Heart left ventricle (tissue), 16 donors: ENCODE data around the gene ARFRP1. TPM values are rescaled to one million over a fixed set of nuclear protein-coding genes. Genes with fewer than 3 reads are reported as not detected.

Source experiments
- ATAC-seq, 4 donors: fragments of 200-7000 bp; cut with Tn5 transposase; one replicate each; pipeline ENCODE4 v1.9.1; 2020 to 2022; ENCODE audit warnings: moderate library complexity in 4 of 4, mild to moderate bottlenecking in 3 of 4, moderate number of reproducible peaks in 1 of 4
- DNase-seq, 5 donors: peaks; one replicate each; pipeline ENCODE4 v3.0.0-alpha.2; 2020
- H3K27ac ChIP-seq, 12 donors: fragments of 200-600 bp; sonication (generic) in 4 of 12; one replicate each; pipeline versions ENCODE4 v1.5.0 to v1.8.0; 2016 to 2022; ENCODE audit warnings: mild to moderate bottlenecking in 2 of 12
- H3K27me3 ChIP-seq, 9 donors: fragments of 200-600 bp; sonication (generic) in 2 of 9; one replicate each; pipeline versions ENCODE4 v1.5.1 to v1.8.0; 2016 to 2022; ENCODE audit warnings: mild to moderate bottlenecking in 3 of 9
- H3K36me3 ChIP-seq, 9 donors: fragments of 200-600 bp; sonication (generic) in 2 of 9; one replicate each; pipeline versions ENCODE4 v1.5.0 to v1.8.0; 2018 to 2022; ENCODE audit warnings: mild to moderate bottlenecking in 2 of 9
- H3K4me1 ChIP-seq, 12 donors: fragments of 200-600 bp; sonication (generic) in 4 of 12; one replicate each; pipeline versions ENCODE4 v1.5.0 to v1.8.0; 2016 to 2022; ENCODE audit warnings: mild to moderate bottlenecking in 3 of 12
- H3K4me3 ChIP-seq, 12 donors: fragments of 200-600 bp; sonication (generic) in 4 of 12; one replicate each; pipeline versions ENCODE4 v1.5.0 to v1.8.0; 2017 to 2022; ENCODE audit warnings: mild to moderate bottlenecking in 9 of 12, moderate library complexity in 4 of 12
- H3K9me3 ChIP-seq, 12 donors: fragments of 200-600 bp; sonication (generic) in 4 of 12; one replicate each; pipeline versions ENCODE4 v1.5.0 to v1.8.0; 2016 to 2022; ENCODE audit warnings: mild to moderate bottlenecking in 1 of 12
- POLR2A ChIP-seq, 2 donors: fragments of 450-650 bp; IDR thresholded peaks; one replicate each; pipeline ENCODE4 v1.6.1; 2017; ENCODE audit warnings: antibody characterized with exemption in 2 of 2, mild to moderate bottlenecking in 2 of 2, moderate library complexity in 2 of 2
- WGBS, 4 donors: extraction: QIAGEN DNeasy Blood & Tissue Kit in 2 of 4; methylation state at CpG; one replicate each; pipeline versions ENCODE4 v1.1.5 to v1.1.7; 2013 to 2018; 5-methylcytosine and 5-hydroxymethylcytosine counted together
- intact Hi-C, 10 donors: fragments of 100-400 bp; cut with DNase I; formaldehyde crosslinking; loops; one replicate each; pipeline versions ENCODE4 v1.11.1 to v1.14.2; 2022
- polyA plus RNA-seq, 2 donors: library from polyadenylated mRNA; stranded (reverse); fragments of 200-250 nt; gene quantifications; one replicate each; pipeline ENCODE4 v1.2.3, GENCODE V29; 2013
- total RNA-seq, 9 donors: library from RNA; depleted of rRNA in 2 of 9; stranded (reverse); fragments of >200 nt in 2 of 9; fragmentation: NEBNext Ultra II Directional in 3 of 9; extraction: Animal tissue kit (Norgen Biotek cat#: 25700) in 3 of 9; gene quantifications; one replicate each; pipeline versions ENCODE4 v1.1.0 to v1.2.4, GENCODE V29; 2016 to 2023
- TF ChIP-seq, protein P1 (sequence below), 12 donors: fragments of 200-600 bp; sonication (generic) in 4 of 12; IDR thresholded peaks; one replicate each; pipeline versions ENCODE4 v1.5.0 to v1.8.0; 2018 to 2022; ENCODE audit warnings: antibody characterized with exemption in 12 of 12, mild to moderate bottlenecking in 5 of 12
- donor health status: ischemic (EF 13 %, LVEDD 7.1; RV severe dilation, severe dysfunction).
- donor health status: healthy with polysubstance abuse.
- donor health status: DM: no; HTN: yes; CAD: no.
- donor health status: DM: no; HTN: no; CAD: no.
- donor health status: ischemic (EF 25% LVEDD 6.9; RV normal size, moderate dysfunction).
- donor health status: ischemic (EF 25% LVEDD 5.7; RV mildly dilated, moderate dysfunction).
- donor health status: healthy.
- donor health status: DM: yes; HTN: yes; CAD: no.
- donor health status: ischemic (EF 35%, LVEDD 5.7; RV mildly dilated, moderate dysfunction).
- donor health status: nonischemic (EF 11% LVEDD 7.7; RV severe dilation, severe dysfunction).
- donor health status: DM: yes; HTN: yes; CAD: no.
- donor health status: PGD.
- donor health status: ischemic (EF 29% LVEDD 5.4; RV normal size, mild dysfunction).
- donor health status: nonischemic (EF 23%, LVEDD 6.1; RV moderate dilation, normal function).

ARFRP1 gene
- total and polyA plus RNA-seq, 11 donors: 27.3 to 47.8 (median 35.9) TPM

- peaks cover 0 to 53% (median 41%) of the 10 kb centered on the region in 9 donors for H3K36me3 ChIP-seq
- no peaks in the 10 kb centered on the region for H3K27me3 ChIP-seq
- no peak overlapping the region for H3K4me3 ChIP-seq
- no peaks in the 10 kb centered on the region for H3K9me3 ChIP-seq
- H3K4me1 ChIP-seq: peaks cover 3 to 38% (median 26%) of the 10 kb centered on the region in 12 donors
- WGBS, 4 donors: 87 to 89% (median 88%) methylated on average over 2 to 11 of the region's 11 CpGs
- H3K27ac ChIP-seq: no peak overlapping the region
- TF ChIP-seq POLR2A (IDR thresholded peaks at IDR 0.05): no peak
- TF ChIP-seq, protein P1, sequence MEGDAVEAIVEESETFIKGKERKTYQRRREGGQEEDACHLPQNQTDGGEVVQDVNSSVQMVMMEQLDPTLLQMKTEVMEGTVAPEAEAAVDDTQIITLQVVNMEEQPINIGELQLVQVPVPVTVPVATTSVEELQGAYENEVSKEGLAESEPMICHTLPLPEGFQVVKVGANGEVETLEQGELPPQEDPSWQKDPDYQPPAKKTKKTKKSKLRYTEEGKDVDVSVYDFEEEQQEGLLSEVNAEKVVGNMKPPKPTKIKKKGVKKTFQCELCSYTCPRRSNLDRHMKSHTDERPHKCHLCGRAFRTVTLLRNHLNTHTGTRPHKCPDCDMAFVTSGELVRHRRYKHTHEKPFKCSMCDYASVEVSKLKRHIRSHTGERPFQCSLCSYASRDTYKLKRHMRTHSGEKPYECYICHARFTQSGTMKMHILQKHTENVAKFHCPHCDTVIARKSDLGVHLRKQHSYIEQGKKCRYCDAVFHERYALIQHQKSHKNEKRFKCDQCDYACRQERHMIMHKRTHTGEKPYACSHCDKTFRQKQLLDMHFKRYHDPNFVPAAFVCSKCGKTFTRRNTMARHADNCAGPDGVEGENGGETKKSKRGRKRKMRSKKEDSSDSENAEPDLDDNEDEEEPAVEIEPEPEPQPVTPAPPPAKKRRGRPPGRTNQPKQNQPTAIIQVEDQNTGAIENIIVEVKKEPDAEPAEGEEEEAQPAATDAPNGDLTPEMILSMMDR (IDR thresholded peaks at IDR 0.05): no peak
- intact Hi-C loops: no loop called here
- DNase-seq (no peak), ATAC-seq (no peak)
Observed at GRCh38 chr20:63703976-63704748, 3.6 kb downstream of the ARFRP1 start.

DNA sequence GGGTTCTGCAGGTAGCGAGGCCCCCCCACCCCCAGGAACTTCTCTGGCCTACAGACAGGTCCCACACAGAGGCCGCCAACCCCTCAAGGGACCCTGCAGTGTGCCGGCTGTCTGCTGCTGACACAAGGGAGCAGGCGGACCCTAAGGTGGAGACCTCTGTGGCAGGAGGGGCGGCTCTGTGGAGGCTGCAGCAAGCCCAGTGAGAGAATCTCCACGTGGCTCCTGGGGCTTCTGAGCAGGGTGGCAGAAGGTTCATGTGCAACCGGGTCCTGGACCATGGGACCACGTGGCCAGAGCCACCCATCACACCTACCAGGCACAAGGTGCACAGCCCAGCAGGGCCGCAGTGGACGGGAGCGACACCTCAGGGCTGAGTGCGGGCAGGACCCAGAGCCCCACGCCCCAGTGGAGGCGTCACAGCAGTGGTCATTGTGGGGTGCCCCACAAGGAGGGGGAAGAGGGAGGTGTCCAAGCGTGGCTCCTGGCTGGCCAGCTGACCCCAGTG, 4.3 kb downstream of the ARFRP1 start:
- Histone ChIP-seq H3K9me3 (no peaks in the 10 kb centered on the region), H3K4me3 (no peak overlapping the region), H3K27ac (no peak overlapping the region), H3K36me3 (peaks cover 0 to 47% (median 38%) of the 10 kb centered on the region in 9 donors), H3K4me1 (peaks cover 3 to 38% (median 26%) of the 10 kb centered on the region in 12 donors), H3K27me3 (no peaks in the 10 kb centered on the region)
- intact Hi-C loops: no loop called here
- DNase-seq (no peak), ATAC-seq (no peak)
- TF ChIP-seq, protein P1 (IDR thresholded peaks at IDR 0.05): no peak
- TF ChIP-seq POLR2A (IDR thresholded peaks at IDR 0.05): no peak
- 77 to 89% (median 87%) methylated on average over 15 of the region's 15 CpGs for WGBS, 4 donors

DNA sequence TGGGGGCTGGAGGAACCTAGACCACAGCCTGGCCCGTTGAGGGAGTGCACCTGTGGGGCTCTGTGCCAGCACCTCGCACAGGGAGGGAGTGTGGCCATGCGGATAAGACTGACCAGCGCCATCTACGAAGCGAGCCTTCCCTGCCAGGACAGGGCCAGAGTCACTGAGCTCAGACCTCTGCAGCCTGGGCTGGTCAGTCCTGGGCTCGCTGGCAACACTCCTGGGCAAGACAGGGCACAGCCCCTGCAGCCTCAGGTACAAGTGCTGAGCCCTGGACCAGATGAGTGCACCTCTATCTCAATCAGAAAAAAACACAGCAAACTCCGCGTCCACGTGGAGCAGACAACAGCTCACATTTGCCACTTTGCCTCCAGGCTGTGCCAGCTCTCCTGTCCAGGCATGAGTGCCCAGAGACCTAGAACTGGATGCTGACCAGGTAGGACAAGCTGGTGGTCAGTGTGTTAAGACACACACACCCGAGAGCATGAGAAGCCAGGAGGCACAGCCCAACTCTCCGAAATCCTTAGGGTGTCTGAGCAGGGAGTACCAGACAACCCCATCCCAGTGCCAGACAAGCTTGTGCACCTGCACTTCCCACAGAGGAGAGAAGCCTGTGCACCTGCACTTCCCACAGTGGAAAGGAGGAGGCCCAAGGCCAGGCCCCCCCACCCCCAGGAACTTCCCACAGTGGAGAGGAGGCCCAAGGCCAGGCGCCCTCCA, 4.9 kb downstream of the ARFRP1 start:
- ATAC-seq (no peak), DNase-seq (peak in 3 of 5 donors; percentile 19 to 38 (median 29))
- Histone ChIP-seq H3K4me3 (no peak overlapping the region), H3K36me3 (peaks cover 0 to 53% (median 38%) of the 10 kb centered on the region in 9 donors), H3K9me3 (no peaks in the 10 kb centered on the region), H3K27me3 (no peaks in the 10 kb centered on the region), H3K27ac (no peak overlapping the region), H3K4me1 (peaks cover 8 to 42% (median 27%) of the 10 kb centered on the region in 12 donors)
- TF ChIP-seq, protein P1 (IDR thresholded peaks at IDR 0.05): no peak
- TF ChIP-seq POLR2A (IDR thresholded peaks at IDR 0.05): no peak
- WGBS, 4 donors: 71 to 88% (median 80%) methylated on average over 12 to 13 of the region's 13 CpGs
- intact Hi-C loops: no loop called here
